GM12873 (cell line): Measurements from ENCODE around the gene ERVFRD-1.

ENCODE experiments used
- TF ChIP-seq, protein P1 (sequence below): IDR thresholded peaks from 2 replicates; pipeline ENCODE4 v1.5.1; 2012; ENCODE audit warnings: low read depth, mild to moderate bottlenecking, moderate library complexity, low read length, control low read depth; ENCODE audit not compliant: insufficient read depth; ENCODE audit errors: missing control alignments

The ERVFRD-1 gene

DNA sequence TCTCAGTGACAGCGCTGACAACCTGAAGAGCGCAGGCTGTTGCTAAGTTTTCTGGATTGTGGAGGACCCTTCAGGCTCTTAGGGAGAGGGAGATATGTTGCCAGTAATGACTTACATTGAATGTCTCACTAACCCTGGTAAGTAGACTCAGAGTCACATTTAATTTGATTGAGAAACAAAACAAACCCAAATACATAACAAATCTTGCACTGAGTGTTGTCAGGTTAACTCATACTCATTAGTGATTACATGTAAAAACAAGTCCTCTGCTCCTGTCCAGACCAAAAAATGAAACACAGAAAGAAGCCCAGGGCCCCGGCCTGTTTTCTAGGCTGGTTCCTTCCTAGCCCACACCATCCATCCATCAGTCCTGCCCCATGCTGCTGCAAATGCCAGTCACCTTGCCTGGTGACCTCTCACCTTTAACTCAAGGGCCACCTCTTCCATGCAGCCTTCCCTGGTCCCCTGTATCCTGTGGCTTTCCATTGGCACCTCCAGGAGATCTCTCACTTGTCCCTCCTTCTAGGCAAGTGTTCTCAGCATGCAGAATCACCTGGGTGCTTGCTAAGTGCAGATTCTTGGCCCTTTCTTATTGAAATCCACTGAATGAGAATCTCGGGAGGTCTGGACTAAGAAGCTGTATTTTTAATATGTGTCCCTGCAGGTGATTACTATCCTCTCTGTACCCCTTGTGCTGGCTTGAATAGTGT is 34.7 kb upstream of the ERVFRD-1 start:
- TF ChIP-seq, protein P1, sequence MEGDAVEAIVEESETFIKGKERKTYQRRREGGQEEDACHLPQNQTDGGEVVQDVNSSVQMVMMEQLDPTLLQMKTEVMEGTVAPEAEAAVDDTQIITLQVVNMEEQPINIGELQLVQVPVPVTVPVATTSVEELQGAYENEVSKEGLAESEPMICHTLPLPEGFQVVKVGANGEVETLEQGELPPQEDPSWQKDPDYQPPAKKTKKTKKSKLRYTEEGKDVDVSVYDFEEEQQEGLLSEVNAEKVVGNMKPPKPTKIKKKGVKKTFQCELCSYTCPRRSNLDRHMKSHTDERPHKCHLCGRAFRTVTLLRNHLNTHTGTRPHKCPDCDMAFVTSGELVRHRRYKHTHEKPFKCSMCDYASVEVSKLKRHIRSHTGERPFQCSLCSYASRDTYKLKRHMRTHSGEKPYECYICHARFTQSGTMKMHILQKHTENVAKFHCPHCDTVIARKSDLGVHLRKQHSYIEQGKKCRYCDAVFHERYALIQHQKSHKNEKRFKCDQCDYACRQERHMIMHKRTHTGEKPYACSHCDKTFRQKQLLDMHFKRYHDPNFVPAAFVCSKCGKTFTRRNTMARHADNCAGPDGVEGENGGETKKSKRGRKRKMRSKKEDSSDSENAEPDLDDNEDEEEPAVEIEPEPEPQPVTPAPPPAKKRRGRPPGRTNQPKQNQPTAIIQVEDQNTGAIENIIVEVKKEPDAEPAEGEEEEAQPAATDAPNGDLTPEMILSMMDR: no peak

DNA sequence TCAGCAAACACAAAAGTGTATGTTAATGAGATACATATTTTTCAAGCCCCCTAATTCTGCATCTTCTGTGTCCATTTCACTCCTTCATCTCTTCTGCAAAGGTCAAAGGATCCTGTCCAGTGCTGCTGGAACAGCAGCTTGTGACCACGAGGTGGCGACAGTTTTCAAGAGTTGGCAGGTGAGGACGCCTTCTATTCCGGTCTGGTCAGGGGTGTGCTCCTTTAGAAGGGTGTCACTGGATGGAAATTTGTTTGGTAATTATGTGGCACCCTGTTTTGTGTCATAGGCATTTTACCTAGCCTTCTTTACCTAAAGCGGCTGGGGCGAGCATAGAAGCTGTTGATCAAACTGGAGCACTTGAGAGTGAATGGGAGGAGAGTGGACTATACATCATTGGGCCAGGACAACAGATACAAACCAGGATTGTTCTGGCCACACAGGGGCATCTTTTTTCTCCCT is 32.9 kb upstream of the ERVFRD-1 start:
- TF ChIP-seq, protein P1: peak; percentile 92

DNA sequence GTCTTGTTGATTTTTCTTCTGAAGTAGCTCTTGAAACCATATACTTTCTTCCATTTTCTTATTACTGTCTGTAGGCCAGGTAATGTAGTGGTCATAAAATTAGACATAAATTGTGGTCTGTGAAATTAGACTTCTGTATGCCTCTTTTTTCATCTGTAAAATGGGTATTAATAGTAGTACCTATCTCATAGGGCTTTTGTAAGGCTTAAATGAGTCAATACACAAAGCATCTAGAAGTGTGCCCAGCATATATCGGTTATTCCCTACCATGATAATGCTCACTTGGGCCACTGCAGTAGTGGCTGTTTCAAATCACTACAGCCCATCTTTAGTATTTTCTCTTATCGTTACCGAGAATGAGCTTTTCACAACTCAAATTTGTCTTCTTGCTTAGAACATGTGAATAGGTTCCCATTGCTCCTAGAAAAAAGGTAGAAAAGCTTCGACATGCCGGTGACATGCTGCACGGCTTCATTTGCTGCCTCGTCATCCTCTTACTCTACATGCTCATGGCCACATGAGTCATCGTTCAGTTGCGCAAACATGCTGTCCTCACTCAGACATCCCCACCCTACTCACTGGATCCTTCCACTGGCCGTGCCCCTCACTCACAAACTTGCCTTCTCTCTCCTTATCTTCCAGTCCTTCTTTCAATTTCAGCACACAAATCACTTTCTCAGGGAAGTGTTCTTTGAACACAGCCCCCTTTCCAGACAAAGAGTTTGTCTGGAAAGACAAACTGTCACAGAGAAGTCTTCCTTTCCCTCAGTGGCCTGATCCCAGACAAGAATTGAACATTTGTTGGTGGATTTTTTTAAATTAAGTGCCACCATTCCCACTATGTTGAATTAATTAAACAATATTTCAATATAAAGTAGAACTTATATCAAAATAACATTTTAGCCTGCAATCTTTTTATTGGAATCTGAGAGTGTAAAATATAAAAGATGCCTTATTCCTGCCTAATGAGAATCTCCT is 32.2 kb upstream of the ERVFRD-1 start:
- TF ChIP-seq, protein P1: no peak

DNA sequence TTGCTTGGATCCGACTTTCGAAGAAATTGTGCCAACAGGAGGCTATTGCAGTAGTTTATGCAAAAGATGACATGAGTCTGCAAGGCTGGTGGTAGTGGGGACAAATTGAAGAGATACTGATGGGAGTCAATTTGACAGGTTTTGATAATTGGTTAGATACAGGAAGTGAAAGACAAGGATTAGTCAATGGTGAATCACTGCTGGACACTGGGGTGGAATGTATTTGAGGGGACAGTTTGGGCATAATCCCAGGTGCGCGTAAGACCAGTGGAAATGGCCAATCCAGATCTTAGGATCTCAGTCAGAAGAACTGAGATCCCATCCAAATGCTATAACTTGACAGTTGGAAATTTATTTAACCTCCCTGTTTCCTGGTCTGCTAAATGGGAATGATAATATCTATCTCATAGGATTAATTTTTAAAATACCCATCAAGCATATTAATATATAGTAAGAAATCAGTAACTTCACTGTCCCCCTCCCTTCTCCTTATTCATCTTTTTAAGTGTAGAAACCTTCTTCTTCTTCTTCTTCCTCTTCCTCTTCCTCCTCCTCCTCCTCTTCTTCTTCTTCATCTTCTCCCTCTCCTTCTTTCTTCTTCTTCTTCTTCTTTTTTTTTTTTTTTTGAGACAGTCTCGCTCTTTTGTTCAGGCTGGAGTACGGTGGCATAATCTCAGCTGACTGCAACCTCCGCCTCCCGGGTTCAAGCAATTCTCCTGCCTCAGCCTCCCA is 30.9 kb upstream of the ERVFRD-1 start:
- TF ChIP-seq, protein P1: no peak

DNA sequence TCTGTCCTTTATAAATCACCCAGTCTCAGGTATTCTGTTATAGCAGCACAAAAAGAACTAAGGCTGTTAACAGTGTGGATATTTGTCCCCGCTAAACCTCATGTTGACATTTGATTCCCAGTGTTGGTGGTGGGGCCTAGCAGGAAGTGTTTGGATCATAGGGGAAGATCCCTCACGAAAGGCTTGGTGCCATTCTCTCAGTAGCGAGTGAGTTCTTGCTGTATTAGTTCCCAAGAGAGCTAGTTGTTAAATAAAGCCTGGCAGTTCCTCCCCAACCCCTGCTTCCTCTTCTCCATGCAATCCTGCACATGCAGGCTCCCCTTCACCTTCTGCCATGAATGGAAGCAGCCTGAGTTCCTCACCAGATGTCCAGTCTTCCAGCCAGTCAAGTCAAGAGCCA is 29.8 kb upstream of the ERVFRD-1 start:
- TF ChIP-seq, protein P1: no peak

DNA sequence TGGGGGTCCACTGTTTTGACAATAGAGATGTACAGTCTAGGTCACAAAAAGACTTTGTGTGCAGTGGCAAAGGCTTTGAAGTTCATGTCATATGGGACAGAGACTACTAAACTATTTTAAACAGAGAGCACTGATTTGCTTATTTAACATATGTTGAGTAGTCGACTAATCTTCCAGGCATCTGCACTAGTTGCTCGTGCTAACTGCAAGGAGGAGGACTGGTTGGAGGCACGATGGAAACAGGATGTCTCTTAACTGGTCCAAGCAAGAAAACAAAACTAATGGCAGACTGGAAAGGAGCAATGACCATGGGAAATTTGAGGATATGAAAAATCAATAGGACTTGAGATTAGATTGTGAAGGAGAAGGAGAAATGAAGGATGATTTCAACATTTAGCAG is 28.5 kb upstream of the ERVFRD-1 start:
- TF ChIP-seq, protein P1: no peak
